GM13976 (cell line): Measurements from ENCODE around the gene POU6F2.

Experiments
- DNase-seq: peaks from one replicate; pipeline ENCODE4 v3.0.0; 2012; ENCODE audit warnings: low spot score
- CTCF ChIP-seq: IDR thresholded peaks from 2 replicates; pipeline ENCODE4 v1.5.1; 2012; ENCODE audit warnings: borderline replicate concordance, mild to moderate bottlenecking; ENCODE audit not compliant: insufficient read depth; ENCODE audit errors: extremely low read depth, missing control alignments, control extremely low read depth
- in situ Hi-C: fragments of 300-500 bp; cut with MboI; formaldehyde crosslinking; loops from one replicate; pipeline ENCODE4 v1.12.0; 2022; ENCODE audit warnings: low sequenced_read_pairs, mixed read lengths, inconsistent platforms; ENCODE audit not compliant: unreplicated experiment

Gene POU6F2

GRCh38 chr7:39127058-39127457 is 149.3 kb downstream of the POU6F2 start:
- no peak for DNase-seq
- in situ Hi-C loops, result no loop called here
- no peak for TF ChIP-seq CTCF

- DNase-seq, result no peak
- in situ Hi-C loops, result no loop called here
- no peak for TF ChIP-seq CTCF
Observed at GRCh38 chr7:39128287-39128843, 150.7 kb downstream of the POU6F2 start.

- DNase-seq, result no peak
- in situ Hi-C loops, result no loop called here
- TF ChIP-seq CTCF, result no peak
Observed at GRCh38 chr7:39130274-39130673, 152.6 kb downstream of the POU6F2 start.

GRCh38 chr7:39130857-39131526 is 153.3 kb downstream of the POU6F2 start:
- no peak for DNase-seq
- in situ Hi-C loops, result no loop called here
- no peak for TF ChIP-seq CTCF

- TF ChIP-seq CTCF, result no peak
- no peak for DNase-seq
- in situ Hi-C loops, result no loop called here
Observed at GRCh38 chr7:39132306-39132705, 154.6 kb downstream of the POU6F2 start.

- no peak for DNase-seq
- TF ChIP-seq CTCF, result no peak
- in situ Hi-C loops, result no loop called here
Observed at GRCh38 chr7:39133088-39133487, 155.4 kb downstream of the POU6F2 start.
